IPS DF 4.7 (cell line): ENCODE data around the gene ANKRD11.

Source experiments
- DNase-seq: peaks from one replicate; pipeline ENCODE4 v3.0.0-alpha.2; 2013; ENCODE audit warnings: low spot score; ENCODE audit errors: extremely low read depth

ANKRD11 gene

DNA sequence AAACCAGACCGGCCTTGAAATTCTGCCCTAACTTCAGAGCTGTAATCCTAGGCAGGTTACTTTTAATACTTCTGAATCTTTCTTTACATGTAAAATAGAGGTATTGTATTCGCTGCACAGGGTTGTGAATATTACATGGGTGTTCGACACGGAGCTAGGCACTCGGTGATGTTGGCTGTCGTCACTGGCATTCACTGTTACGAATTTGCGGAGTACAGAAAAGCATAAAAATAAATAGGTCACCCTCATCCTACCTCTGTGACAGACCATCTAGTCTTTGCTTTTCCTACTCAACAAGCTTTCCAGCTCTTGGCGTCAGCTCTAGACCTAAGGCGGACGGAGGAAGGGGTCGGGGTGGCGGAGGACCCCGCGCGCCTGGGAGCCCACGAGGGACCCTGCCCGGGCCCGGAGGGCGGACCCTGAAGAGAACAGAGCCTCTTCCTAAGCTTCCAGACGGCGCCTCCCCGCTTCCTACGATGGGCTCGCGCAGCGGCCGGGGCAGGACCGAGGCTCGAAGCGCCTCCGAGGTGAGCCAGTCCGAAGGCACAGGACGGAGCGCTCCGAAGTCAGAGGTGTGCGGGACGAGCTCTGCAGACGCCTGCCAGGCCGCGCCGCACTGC lies 17.0 kb upstream of the ANKRD11 start:
- no peak for DNase-seq

DNA sequence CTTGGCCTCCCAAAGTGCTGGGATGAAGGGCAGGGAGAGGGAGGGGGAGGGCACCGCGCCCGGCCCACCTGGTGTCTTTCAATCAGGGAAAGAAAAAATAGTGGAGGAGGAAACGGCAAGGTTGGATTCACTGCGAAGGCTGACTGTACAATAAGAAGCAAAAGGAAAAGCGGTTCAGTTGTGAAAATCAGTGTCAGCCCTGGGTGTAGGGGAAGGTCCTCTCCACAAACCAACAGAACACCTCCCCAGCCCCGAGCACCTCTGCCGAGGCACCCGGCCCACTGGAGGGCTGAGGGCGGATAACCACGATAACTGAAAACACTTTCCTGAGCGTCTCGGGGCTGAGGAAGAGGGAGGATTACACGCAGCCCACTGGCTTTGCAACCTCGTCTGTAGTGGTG lies 16.4 kb upstream of the ANKRD11 start:
- no peak for DNase-seq

- no peak for DNase-seq
These were observed 15.7 kb upstream of the ANKRD11 start for GRCh38 chr16:89506113-89506504.

DNA sequence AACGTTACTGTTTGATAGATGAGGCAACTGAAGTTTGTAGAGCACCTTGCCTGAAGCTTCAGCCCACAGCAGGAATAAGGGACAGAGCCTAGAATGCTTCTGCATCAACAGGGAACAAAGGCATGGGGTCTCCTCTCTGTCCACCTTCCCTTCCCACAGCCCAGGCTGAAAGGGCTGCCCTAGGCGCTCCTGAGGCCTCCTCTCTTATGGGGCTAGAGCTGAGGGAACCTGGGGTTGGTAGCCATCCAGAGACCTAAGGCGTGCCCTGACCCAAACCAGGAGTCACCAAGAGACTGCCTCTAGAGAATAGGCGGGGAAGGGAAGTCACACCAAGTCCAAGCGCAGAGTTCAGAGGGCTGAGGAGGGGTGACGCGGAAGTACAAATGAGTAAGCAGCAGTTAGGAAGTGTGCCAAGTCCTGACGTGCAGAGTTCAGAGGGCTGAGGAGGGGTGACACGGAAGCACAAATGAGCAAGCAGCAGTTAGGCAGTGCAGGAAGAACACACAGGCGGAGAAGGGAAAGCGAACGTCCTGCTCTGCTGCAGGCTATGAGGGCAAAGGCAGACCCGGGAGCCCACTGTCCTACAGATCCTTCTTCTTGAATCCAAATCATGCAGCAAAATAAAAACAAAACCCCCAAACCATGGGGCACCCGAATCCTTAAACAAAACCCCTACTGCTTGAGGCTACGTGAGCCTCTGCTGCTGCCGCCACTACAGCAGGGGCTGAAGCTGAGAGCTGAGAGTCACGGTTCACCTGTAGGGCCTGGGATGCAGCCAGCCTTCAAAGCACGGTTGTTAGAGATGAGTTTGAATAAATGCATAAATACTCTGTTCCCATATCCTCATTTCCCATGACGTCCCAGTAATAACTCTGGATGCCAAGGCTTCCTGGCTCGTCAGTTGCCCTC lies 15.1 kb upstream of the ANKRD11 start:
- DNase-seq: no peak

GRCh38 chr16:89504091-89504490 lies 13.7 kb upstream of the ANKRD11 start:
- no peak for DNase-seq

- DNase-seq: no peak
These were observed 11.9 kb upstream of the ANKRD11 start for GRCh38 chr16:89502081-89502843.

DNA sequence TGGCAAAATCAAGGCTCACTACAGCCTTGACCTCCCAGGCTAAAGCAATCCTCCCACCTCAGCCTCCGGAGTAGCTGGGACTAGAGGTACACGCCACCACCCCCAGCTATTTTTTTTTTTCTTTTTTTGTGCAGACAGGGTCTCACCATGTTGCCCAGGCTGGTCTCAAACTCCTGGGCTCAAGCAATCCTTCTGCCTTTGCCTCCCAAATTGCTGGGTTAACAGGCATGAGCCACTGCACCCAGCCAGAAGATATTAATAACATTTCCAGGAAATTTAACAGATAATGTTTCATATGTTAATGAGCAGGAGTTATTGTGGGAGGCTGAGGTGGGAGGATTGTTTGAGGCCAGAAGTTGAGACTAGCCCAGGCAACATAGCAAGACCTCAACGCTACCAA lies 9.4 kb upstream of the ANKRD11 start:
- no peak for DNase-seq

GRCh38 chr16:89498839-89499238 lies 8.5 kb upstream of the ANKRD11 start:
- no peak for DNase-seq

DNA sequence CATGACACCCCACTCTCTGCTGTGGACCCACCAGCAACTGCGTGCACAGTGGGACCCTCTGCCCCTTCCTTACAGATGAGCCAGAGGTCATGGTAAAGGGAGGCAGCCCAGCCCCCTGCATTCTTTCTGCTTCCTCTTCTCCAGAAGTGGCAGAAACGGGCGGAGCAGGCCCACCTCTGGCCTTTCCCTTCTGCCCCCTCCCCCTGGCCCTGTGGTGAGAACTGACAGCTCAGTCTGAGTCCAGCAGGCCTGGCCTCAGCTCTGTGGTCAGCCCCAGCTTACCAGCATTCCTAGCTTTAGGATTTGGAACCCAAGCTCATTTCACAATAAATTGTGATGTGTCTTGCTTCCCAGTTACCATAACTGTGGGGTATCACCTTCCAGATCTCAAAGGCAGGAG lies 4.8 kb upstream of the ANKRD11 start:
- DNase-seq: no peak

DNA sequence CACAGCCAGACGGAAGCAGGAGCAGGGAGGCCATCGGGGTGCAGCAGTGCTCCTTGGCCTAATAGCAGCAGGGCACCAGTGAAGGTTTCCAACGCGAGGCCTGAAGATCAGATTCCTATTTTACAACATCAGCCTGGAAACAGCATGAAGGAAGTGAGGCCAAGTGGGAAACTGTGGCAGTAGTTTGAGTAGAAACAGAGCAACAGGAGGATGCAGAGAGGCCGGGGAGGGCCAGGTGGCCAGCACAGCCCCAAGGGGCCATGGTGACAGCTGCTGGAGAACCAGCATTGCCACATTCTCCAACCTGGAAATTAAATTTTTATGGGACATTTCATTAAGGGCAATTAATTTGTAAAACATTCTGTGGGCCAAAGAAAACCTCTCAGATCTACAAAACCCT lies 3.4 kb upstream of the ANKRD11 start:
- no peak for DNase-seq

DNA sequence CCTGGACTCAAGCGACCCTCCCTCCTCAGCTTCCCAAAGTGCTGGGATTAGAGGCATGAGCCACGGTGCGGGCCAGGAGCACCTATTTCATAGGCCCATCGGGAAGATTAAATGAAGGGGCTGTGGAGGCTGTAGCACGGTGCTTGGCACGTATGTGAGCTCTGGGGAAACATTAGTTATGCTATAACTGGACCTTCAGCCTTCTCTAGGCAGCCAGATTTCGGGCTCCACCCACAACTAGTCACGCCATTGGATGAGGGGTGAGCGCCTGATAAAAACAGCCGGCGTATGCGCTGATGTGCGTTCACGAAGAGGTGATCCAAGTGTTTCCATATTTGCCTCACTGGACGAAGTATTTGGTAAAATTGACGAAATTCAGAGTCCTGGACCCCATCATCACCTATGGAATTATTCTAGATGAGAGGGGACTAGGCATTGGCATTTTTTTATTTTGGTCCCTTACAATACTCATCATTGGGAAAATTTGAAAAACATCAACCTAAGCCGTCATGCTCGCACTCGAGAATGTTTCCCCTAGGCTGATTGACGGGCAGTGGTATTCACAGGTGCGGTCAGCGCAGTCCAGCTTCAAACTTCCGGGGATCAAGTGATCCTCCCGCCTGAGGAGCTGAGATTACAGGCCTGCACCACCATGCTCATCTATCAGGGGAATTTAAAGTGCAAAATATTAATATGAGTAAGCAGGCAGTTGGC lies 1.8 kb upstream of the ANKRD11 start:
- no peak for DNase-seq

GRCh38 chr16:89491238-89491869 lies 993 bp upstream of the ANKRD11 start:
- no peak for DNase-seq

- DNase-seq: no peak
These were observed 393 bp downstream of the ANKRD11 start for GRCh38 chr16:89489898-89490438.

DNA sequence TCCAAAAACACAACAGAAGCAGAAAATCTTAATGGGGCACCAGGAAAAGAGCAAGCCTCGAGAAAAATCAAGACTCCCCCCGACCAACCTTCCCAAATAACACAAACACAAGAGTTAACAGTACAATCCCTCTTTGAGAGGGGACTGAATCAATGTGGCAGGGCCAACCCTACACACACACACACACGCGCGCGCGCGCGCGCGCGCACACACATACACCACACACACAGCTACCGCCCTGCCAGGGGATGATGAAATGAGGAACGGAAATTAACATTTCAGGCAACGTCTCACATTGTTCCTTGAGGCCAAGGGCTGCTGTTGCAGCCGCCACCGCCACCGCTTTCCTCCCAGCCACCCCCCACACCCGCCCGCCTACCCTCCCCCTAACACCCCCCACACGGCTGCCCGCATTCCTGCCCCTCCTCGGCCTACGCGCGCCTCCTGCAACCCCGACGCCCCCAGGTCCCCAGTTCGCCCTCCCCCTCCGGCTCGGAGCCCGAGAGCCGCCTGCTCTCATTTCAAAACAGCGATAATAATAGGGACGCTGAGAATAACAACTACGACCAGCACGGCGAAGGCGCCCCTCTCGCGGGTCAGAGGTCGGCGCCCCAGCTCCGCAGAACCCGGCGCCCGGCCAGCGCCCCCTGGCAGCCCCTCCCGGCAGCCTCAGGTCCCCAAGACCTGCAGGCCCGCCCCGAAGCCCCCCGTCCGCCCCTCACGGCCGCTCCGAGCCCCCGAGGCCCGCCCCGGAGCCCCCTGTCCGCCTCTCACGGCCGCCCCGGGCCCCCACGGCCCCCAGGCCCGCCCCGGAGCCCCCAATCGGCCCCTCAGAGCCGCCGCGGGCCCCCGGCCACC lies 1.1 kb downstream of the ANKRD11 start:
- DNase-seq: no peak

DNA sequence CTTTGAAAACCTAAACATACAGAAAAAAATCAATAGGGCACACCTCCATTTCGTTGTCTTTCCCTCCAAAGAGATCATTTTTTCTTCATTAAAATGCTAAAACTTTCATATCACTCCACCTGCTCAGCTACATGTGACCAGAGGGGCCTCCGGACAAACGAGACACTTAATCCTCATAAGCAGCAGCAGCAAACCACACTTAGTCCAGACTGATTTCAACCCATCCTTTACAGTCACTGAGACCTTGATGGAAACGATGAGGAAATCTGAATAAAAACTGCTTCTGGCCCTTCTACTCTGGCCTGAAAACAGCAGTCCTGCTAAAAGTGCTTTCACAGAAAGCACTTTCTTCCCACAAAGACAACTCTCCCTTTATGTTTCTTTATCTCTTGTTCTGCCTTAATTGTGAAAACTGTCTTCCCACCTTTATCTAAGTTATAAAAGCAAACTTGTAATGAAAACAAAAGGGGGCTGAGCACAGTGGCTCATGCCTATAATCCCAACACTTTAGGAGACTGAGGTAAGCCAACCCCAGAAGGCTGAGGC lies 4.6 kb downstream of the ANKRD11 start:
- DNase-seq: no peak

- DNase-seq: no peak
These were observed 5.3 kb downstream of the ANKRD11 start for GRCh38 chr16:89484923-89485679.

- DNase-seq: no peak
These were observed 6.3 kb downstream of the ANKRD11 start for GRCh38 chr16:89484041-89484501.

- DNase-seq: no peak
These were observed 7.5 kb downstream of the ANKRD11 start for GRCh38 chr16:89482817-89483205.
